RWPE1 (cell line): Measurements from ENCODE around the gene RBBP5.

Source experiments
- CTCF ChIA-PET: fragments of 350-600 bp; sonication (Branson Sonifier 250); formaldehyde crosslinking; extraction: SDS; loops from one replicate; lab custom pipeline; 2021; lab: Yijun Ruan, JAX
- POLR2A ChIA-PET: fragments of 400-600 bp; formaldehyde crosslinking; extraction: SDS; loops from one replicate; lab custom pipeline; 2020; ENCODE audit warnings: antibody characterized with exemption; ENCODE audit not compliant: low non-redundant PET; lab: Yijun Ruan, JAX
- DNase-seq: peaks from one replicate; pipeline ENCODE4 v3.0.0; 2012; ENCODE audit warnings: low spot score
- H3K27ac ChIP-seq: fragments of 450-650 bp; 2 replicates; pipeline ENCODE4 v1.5.1; 2017
- TF ChIP-seq, protein P1 (sequence below): fragments of 450-650 bp; conservative IDR thresholded peaks from 2 replicates; pipeline ENCODE4 v1.5.1; 2017; ENCODE audit warnings: low read depth, mild to moderate bottlenecking

Gene RBBP5

DNA sequence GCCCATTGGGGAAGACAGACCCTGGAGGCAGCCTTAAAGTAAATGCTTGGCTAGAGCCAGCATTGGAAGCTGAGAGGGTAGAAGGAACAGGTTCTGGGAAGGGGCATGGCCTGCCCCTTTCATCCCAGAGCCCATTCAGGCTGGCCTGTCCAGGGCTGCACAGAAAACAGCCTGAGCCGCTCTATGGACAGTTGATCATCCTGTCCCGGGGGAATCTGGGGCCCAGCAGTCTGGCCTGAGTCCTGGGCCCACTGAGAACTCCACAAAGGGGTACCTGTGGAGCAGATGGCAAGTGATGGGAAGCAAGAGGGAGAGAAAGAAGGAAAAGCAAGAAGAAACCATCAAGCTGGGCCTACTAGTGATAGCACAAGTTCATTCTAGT, 50.8 kb downstream of the RBBP5 start:
- DNase-seq: no peak
- TF ChIP-seq, protein P1, sequence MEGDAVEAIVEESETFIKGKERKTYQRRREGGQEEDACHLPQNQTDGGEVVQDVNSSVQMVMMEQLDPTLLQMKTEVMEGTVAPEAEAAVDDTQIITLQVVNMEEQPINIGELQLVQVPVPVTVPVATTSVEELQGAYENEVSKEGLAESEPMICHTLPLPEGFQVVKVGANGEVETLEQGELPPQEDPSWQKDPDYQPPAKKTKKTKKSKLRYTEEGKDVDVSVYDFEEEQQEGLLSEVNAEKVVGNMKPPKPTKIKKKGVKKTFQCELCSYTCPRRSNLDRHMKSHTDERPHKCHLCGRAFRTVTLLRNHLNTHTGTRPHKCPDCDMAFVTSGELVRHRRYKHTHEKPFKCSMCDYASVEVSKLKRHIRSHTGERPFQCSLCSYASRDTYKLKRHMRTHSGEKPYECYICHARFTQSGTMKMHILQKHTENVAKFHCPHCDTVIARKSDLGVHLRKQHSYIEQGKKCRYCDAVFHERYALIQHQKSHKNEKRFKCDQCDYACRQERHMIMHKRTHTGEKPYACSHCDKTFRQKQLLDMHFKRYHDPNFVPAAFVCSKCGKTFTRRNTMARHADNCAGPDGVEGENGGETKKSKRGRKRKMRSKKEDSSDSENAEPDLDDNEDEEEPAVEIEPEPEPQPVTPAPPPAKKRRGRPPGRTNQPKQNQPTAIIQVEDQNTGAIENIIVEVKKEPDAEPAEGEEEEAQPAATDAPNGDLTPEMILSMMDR: no peak
- no peak overlapping the region for H3K27ac ChIP-seq
- ChIA-PET CTCF (interaction anchor here (0.9 to 7.0 kb wide), 2 partner anchors 9 to 186 kb away, joined by 4 to 58 read pairs; no protein-coding TSS in a partner anchor), POLR2A (interaction anchor here (0.5 kb wide), 1 partner anchor 82 kb away, joined by 3 read pairs; no protein-coding TSS in a partner anchor)

DNA sequence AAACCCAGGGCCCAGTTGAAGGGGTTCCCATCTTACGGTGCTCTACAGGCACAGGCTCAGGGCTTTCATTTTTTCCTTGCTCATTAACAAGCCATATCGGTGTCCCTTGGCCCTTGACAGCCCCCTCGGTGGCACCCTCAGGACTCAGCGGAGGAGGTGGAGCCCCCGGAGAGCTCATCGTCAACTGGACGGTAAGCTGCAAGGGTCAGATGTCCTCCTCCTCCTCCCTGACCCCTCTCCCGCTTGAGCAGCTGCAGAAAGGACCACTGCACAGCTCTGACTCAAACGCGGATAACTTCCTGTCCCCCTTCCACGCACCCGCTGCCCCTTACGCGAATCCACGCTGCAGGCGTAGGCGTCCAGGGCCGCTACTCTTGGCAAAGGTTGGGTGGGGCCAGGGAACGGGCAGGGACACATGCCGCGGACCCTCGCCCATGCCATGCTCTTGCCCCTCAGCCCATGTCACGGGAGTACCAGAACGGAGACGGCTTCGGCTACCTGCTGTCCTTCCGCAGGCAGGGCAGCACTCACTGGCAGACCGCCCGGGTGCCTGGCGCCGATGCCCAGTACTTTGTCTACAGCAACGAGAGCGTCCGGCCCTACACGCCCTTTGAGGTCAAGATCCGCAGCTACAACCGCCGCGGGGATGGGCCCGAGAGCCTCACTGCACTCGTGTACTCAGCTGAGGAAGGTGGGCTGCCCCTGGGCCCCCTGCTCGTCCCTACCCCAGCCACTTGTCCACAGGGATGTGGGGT, 52.2 kb downstream of the RBBP5 start:
- ChIA-PET POLR2A (no interaction called here), CTCF (interaction anchor here (0.6 to 1.6 kb wide), 4 partner anchors 8 to 416 kb away, joined by 3 to 6 read pairs (median 3); no protein-coding TSS in a partner anchor)
- TF ChIP-seq, protein P1: no peak
- no peak overlapping the region for H3K27ac ChIP-seq
- no peak for DNase-seq

DNA sequence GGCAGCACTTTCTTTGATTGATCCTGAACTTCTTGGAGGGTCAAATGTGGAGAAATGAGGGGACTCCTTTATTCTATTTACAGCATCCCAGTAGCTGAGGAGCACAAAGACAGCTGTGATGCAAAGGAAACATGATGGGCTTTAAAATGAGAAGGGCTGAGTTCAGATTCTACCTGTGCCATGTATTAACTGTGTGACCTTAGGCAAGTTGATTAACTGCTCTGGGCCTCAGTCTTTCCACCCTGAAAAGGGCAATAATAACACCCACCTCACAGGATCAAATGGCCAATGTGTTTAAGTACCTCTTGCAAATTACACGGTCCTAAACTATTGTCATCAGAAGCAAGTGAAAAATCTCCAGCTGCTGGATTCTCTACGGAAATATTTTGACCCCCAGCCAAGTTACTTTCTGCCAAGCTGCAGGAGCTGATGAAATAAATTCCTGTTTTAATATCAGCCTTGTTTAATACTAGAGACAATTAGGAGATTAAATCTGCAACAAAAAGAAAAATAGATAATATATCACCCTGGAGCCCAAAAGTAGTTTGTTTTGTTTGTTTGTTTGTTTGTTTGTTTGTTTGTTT, 53.2 kb downstream of the RBBP5 start:
- no peak for DNase-seq
- TF ChIP-seq, protein P1: no peak
- ChIA-PET POLR2A (no interaction called here), CTCF (interaction anchor here (0.7 to 1.0 kb wide), 3 partner anchors 79 to 939 kb away, joined by 3 read pairs; no protein-coding TSS in a partner anchor)
- no peak overlapping the region for H3K27ac ChIP-seq

DNA sequence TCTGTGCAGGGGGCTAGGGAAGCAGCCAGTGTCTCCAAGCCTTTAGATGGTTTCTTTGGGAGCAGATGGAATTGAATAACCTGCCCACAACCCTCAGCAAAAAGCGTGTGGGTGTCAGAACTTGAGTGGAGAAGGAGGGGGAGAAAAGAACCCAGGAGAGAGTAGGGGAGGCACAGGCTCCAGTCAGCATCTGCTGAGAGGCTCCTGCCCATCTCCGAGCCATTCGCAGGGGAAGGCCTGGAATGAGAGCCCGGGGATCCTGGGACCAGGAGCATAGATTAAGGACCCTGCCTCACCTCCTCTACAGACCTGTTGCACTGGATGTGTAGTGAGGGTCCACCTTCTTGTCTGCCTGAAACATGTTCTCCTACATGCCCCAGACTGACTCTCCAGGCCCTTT, 53.8 kb downstream of the RBBP5 start:
- ChIA-PET CTCF (interaction anchor here (0.7 kb wide), 1 partner anchor 188 kb away, joined by 3 read pairs; no protein-coding TSS in a partner anchor), POLR2A (no interaction called here)
- no peak for DNase-seq
- TF ChIP-seq, protein P1: no peak
- H3K27ac ChIP-seq: no peak overlapping the region

DNA sequence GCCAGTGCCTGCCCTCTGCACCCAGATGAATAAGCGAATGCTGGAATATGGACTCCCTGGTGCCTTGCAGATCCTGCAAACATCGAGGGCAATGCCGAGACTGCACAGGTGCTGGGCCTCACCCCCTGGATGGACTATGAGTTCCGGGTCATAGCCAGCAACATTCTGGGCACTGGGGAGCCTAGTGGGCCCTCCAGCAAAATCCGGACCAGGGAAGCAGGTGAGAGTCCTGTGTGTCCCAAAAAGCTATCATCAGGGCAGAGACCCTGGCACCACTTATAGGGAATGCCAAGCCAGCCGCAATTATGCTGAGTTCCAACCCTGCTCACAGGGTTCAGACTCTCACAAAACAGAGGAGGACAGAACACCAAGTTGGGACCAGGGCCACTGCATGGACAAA, 54.7 kb downstream of the RBBP5 start:
- H3K27ac ChIP-seq: no peak overlapping the region
- POLR2A ChIA-PET: interaction anchor here (0.6 kb wide), 1 partner anchor 14 kb away, joined by 3 read pairs; no protein-coding TSS in a partner anchor
- no peak for DNase-seq
- CTCF ChIA-PET: interaction anchor here (0.5 to 1.8 kb wide), 6 partner anchors 11 to 252 kb away, joined by 3 to 7 read pairs (median 4); no protein-coding TSS in a partner anchor
- TF ChIP-seq, protein P1: no peak

DNA sequence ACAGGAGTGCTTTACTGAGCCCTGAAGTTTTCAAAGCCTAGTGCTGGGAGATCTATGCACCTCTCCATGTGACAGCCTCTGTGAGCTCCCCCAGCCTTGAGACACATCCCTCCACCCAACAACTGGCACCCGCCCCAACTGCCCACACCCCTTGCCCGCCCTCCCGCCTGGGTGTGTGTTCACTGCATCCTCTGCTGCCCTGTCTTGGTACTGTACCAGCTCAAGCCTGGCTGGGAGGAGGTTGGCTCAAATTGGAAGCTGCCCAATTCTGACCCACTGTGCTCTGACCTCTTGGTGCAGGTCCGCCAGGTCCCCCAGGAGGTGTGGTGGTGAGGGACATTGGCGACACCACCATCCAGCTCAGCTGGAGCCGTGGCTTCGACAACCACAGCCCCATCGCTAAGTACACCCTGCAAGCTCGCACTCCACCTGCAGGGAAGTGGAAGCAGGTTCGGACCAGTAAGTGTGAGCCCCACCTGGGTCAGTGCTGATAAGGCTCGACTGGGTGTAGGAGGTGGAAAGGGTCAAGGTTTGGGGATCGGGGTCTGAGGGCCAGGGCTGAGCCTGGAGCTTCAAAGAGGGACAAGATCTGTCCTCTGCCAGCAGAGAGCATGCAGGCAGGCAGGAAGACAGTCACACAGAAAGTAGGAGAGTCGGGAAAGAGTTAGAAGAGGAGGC, 55.5 kb downstream of the RBBP5 start:
- ChIA-PET CTCF (interaction anchor here (0.5 to 1.8 kb wide), 11 partner anchors 9 to 251 kb away, joined by 3 to 7 read pairs (median 4); no protein-coding TSS in a partner anchor), POLR2A (interaction anchor here (0.9 kb wide), 1 partner anchor 76 kb away, joined by 3 read pairs; no protein-coding TSS in a partner anchor)
- H3K27ac ChIP-seq: no peak overlapping the region
- TF ChIP-seq, protein P1: no peak
- no peak for DNase-seq
